HCT116 (cell line): ENCODE measurements around the gene EGFL8. TPM values are rescaled to one million over a fixed set of nuclear protein-coding genes. Genes with fewer than 3 reads are reported as not detected.

Experiments used
- ATAC-seq: fragments of 200-7000 bp; cut with Tn5 transposase; 2 replicates; pipeline ENCODE4 v1.9.1; 2020; ENCODE audit warnings: mild to moderate bottlenecking, moderate library complexity
- BruUV-seq: library from RNA; stranded (reverse); fragments of 400-500 nt; replicated peaks from 2 replicates; lab custom pipeline; 2021; lab: Mats Ljungman, UMichigan
- CTCF ChIA-PET: fragments of 300-600 bp; sonication (Branson Sonifier 250); formaldehyde crosslinking; loops from one replicate; lab custom pipeline; 2021; ENCODE audit warnings: antibody characterized with exemption; lab: Charles Lee
- POLR2A ChIA-PET: fragments of 300-600, 350-600 bp; sonication (Branson Sonifier 250); formaldehyde crosslinking; loops from one replicate; lab custom pipeline; 2021; ENCODE audit warnings: antibody characterized with exemption; lab: Charles Lee
- RAD21 ChIA-PET, 2 experiments: fragments of 300-600 bp; sonication (Branson Sonifier 250); formaldehyde crosslinking; loops; one replicate each; lab custom pipeline; 2023; ENCODE audit warnings: low total read pairs in 2 of 2; ENCODE audit not compliant: uncharacterized antibody in 2 of 2, unreplicated experiment in 2 of 2, low non-redundant PET in 1 of 2; lab: Charles Lee
- DNase-seq: peaks from one replicate; pipeline ENCODE4 v3.0.0-alpha.2; 2010; ENCODE audit warnings: low read depth, low spot score
- H2AFZ ChIP-seq: fragments of 200-600 bp; shearing (Covaris generic), sonication (generic); 2 replicates; pipeline ENCODE4 v1.6.1; 2017; ENCODE audit warnings: low read depth, mixed run types, mixed read lengths, antibody characterized with exemption, low read length; ENCODE audit not compliant: poor library complexity, severe bottlenecking
- H3K27ac ChIP-seq: 2 replicates; pipeline ENCODE4 v1.5.1; 2012; ENCODE audit warnings: low read depth, low read length
- H3K27me3 ChIP-seq: fragments of 200-600 bp; sonication (generic); 2 replicates; pipeline ENCODE4 v1.6.1; 2016; ENCODE audit warnings: mixed run types, low read length, mixed read lengths; ENCODE audit not compliant: insufficient read depth
- H3K36me3 ChIP-seq, 2 experiments: fragments of 200-500 bp in 1 of 2; fragments of 200-600 bp in 1 of 2; sonication (Bioruptor generic) in 1 of 2; sonication (generic) in 1 of 2; 2 replicates each; pipeline versions ENCODE4 v1.5.1 to v1.6.1; 2014 to 2016; ENCODE audit warnings: low read length in 2 of 2, inconsistent platforms in 1 of 2, mixed read lengths in 1 of 2, mixed run types in 1 of 2; ENCODE audit not compliant: insufficient read depth in 2 of 2, control insufficient read depth in 1 of 2
- H3K4me1 ChIP-seq, 2 experiments: fragments of 200-600 bp in 1 of 2; sonication (generic) in 1 of 2; 2 replicates each; pipeline versions ENCODE4 v1.5.1 to v1.6.1; 2012 to 2017; ENCODE audit warnings: low read length in 2 of 2, inconsistent platforms in 1 of 2, mild to moderate bottlenecking in 1 of 2, mixed read lengths in 1 of 2, mixed run types in 1 of 2, moderate library complexity in 1 of 2; ENCODE audit not compliant: insufficient read depth in 2 of 2, control insufficient read depth in 1 of 2
- H3K4me2 ChIP-seq: fragments of 200-600 bp; sonication (generic); 2 replicates; pipeline ENCODE4 v1.6.1; 2017; ENCODE audit warnings: mixed run types, low read length, mixed read lengths
- H3K4me3 ChIP-seq, 2 experiments: fragments of 200-600 bp in 1 of 2; sonication (generic) in 1 of 2; replicated peaks in 1 of 2; 2 replicates each; pipeline ENCODE4 v1.5.1; 2011 to 2016; ENCODE audit warnings: low read length in 2 of 2, control low read depth in 1 of 2, low read depth in 1 of 2, mild to moderate bottlenecking in 1 of 2, mixed read lengths in 1 of 2, mixed run types in 1 of 2
- H3K79me2 ChIP-seq: fragments of 200-600 bp; sonication (generic); 2 replicates; pipeline ENCODE4 v1.6.1; 2017; ENCODE audit warnings: mild to moderate bottlenecking, mixed run types, low read length, moderate library complexity, mixed read lengths; ENCODE audit not compliant: insufficient read depth
- H3K9ac ChIP-seq: fragments of 200-600 bp; sonication (generic); 2 replicates; pipeline ENCODE4 v1.6.1; 2016; ENCODE audit warnings: low read length, mixed read lengths
- H3K9me2 ChIP-seq: fragments of 200-600 bp; sonication (generic), shearing (Covaris generic); 2 replicates; pipeline ENCODE4 v1.6.1; 2017; ENCODE audit warnings: mixed run types, mild to moderate bottlenecking, moderate library complexity; ENCODE audit not compliant: insufficient read depth
- H3K9me3 ChIP-seq, 2 experiments: fragments of 200-500 bp in 1 of 2; fragments of 200-600 bp in 1 of 2; sonication (Bioruptor generic) in 1 of 2; sonication (generic) in 1 of 2; 2 replicates each; pipeline ENCODE4 v1.6.1; 2014 to 2017; ENCODE audit warnings: low read length in 2 of 2, mixed read lengths in 2 of 2, inconsistent platforms in 1 of 2, low read depth in 1 of 2, mild to moderate bottlenecking in 1 of 2, mixed run types in 1 of 2, moderate library complexity in 1 of 2; ENCODE audit not compliant: control insufficient read depth in 1 of 2, insufficient read depth in 1 of 2
- H4K20me1 ChIP-seq: fragments of 200-600 bp; sonication (generic), shearing (Covaris generic); 2 replicates; pipeline ENCODE4 v1.6.1; 2017; ENCODE audit warnings: mixed run types, mild to moderate bottlenecking, moderate library complexity; ENCODE audit not compliant: insufficient read depth
- CBX3 ChIP-seq: IDR thresholded peaks from 2 replicates; pipeline ENCODE4 v1.6.1; 2012; ENCODE audit warnings: low read depth
- CEBPB ChIP-seq: IDR thresholded peaks from 2 replicates; pipeline ENCODE4 v1.6.1; 2012; ENCODE audit warnings: low read depth
- CTCF ChIP-seq, 3 experiments: fragments of 200-600 bp in 1 of 3; sonication (generic) in 1 of 3; IDR thresholded peaks in 2 of 3; conservative IDR thresholded peaks in 1 of 3; 2 replicates each; pipeline ENCODE4 v1.5.1; 2012 to 2017; ENCODE audit warnings: low read depth in 2 of 3, low read length in 2 of 3, antibody characterized with exemption in 1 of 3, borderline replicate concordance in 1 of 3, control low read depth in 1 of 3, mild to moderate bottlenecking in 1 of 3, mixed read lengths in 1 of 3, mixed run types in 1 of 3, moderate library complexity in 1 of 3; ENCODE audit not compliant: insufficient read depth in 1 of 3
- EGR1 ChIP-seq: IDR thresholded peaks from 2 replicates; pipeline ENCODE4 v1.6.1; 2012; ENCODE audit warnings: low read depth
- ELF1 ChIP-seq: IDR thresholded peaks from 2 replicates; pipeline ENCODE4 v1.6.1; 2012; ENCODE audit warnings: low read depth, borderline replicate concordance
- EZH2 ChIP-seq: fragments of 200-600 bp; sonication (generic); IDR thresholded peaks from 2 replicates; pipeline ENCODE4 v1.6.1; 2017; ENCODE audit warnings: antibody characterized with exemption, mixed run types
- FOSL1 ChIP-seq: IDR thresholded peaks from 2 replicates; pipeline ENCODE4 v1.6.1; 2012; ENCODE audit warnings: low read depth
- JUND ChIP-seq: IDR thresholded peaks from 2 replicates; pipeline ENCODE4 v1.6.1; 2012
- MAX ChIP-seq: IDR thresholded peaks from 2 replicates; pipeline ENCODE4 v1.6.1; 2012
- POLR2AphosphoS5 ChIP-seq: IDR thresholded peaks from 2 replicates; pipeline ENCODE4 v1.6.1; 2011; ENCODE audit warnings: mild to moderate bottlenecking, low read depth, low read length, moderate library complexity
- SP1 ChIP-seq: IDR thresholded peaks from 2 replicates; pipeline ENCODE4 v1.6.1; 2012; ENCODE audit warnings: low read depth
- YY1 ChIP-seq: IDR thresholded peaks from 2 replicates; pipeline ENCODE4 v1.6.1; 2011; ENCODE audit warnings: low read length, low read depth, moderate library complexity, mild to moderate bottlenecking; ENCODE audit not compliant: insufficient replicate concordance; ENCODE audit errors: extremely low read depth
- ZFX ChIP-seq: fragments of 450-650 bp; IDR thresholded peaks from 2 replicates; pipeline ENCODE4 v1.6.1; 2017
- ZNF274 ChIP-seq: fragments of 200-500 bp; sonication (Bioruptor generic); IDR thresholded peaks from 2 replicates; pipeline ENCODE4 v1.6.1; 2014; ENCODE audit warnings: mild to moderate bottlenecking, low read depth, low read length, inconsistent platforms
- intact Hi-C: fragments of 100-400 bp; cut with micrococcal nuclease; formaldehyde crosslinking; loops from 2 replicates; pipeline ENCODE4 v1.10.0; 2022
- total RNA-seq: library from RNA; stranded (reverse); gene quantifications from one replicate; pipeline ENCODE4 v1.2.1, GENCODE V29; 2021; ENCODE audit not compliant: unreplicated experiment
- TF ChIP-seq, protein P1 (sequence below): IDR thresholded peaks from 2 replicates; pipeline ENCODE4 v1.6.1; 2012; ENCODE audit warnings: low read depth

The EGFL8 gene
- total RNA-seq, 1 experiment from 2014 or later, result 29.0 TPM

- TF ChIP-seq FOSL1 (no peak), EZH2 (no peak), MAX (no peak), ELF1 (no peak), POLR2AphosphoS5 (no peak), ZFX (no peak), ZNF274 (no peak), CEBPB (no peak), YY1 (no peak), CTCF (IDR thresholded peaks at IDR 0.05 in 2 of 3, conservative IDR thresholded peaks at IDR 0.05 in 1 of 3; ENCODE audit: borderline replicate concordance in 1 of 3, insufficient read depth in 1 of 3, low read depth in 2 of 3, low read length in 2 of 3) (no peak), SP1 (no peak), JUND (no peak), CBX3 (no peak), EGR1 (no peak)
- TF ChIP-seq, protein P1, sequence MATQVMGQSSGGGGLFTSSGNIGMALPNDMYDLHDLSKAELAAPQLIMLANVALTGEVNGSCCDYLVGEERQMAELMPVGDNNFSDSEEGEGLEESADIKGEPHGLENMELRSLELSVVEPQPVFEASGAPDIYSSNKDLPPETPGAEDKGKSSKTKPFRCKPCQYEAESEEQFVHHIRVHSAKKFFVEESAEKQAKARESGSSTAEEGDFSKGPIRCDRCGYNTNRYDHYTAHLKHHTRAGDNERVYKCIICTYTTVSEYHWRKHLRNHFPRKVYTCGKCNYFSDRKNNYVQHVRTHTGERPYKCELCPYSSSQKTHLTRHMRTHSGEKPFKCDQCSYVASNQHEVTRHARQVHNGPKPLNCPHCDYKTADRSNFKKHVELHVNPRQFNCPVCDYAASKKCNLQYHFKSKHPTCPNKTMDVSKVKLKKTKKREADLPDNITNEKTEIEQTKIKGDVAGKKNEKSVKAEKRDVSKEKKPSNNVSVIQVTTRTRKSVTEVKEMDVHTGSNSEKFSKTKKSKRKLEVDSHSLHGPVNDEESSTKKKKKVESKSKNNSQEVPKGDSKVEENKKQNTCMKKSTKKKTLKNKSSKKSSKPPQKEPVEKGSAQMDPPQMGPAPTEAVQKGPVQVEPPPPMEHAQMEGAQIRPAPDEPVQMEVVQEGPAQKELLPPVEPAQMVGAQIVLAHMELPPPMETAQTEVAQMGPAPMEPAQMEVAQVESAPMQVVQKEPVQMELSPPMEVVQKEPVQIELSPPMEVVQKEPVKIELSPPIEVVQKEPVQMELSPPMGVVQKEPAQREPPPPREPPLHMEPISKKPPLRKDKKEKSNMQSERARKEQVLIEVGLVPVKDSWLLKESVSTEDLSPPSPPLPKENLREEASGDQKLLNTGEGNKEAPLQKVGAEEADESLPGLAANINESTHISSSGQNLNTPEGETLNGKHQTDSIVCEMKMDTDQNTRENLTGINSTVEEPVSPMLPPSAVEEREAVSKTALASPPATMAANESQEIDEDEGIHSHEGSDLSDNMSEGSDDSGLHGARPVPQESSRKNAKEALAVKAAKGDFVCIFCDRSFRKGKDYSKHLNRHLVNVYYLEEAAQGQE, result no peak
- no TSS peak for BruUV-seq
- ChIA-PET CTCF (no interaction called here), POLR2A (no interaction called here), RAD21 (no interaction called here)
- H3K4me1 ChIP-seq, result no peaks in the 10 kb centered on the region
- DNase-seq (no peak), ATAC-seq (no peak)
- no peak overlapping the region for H3K4me2 ChIP-seq
- no peaks in the 10 kb centered on the region for H4K20me1 ChIP-seq
- H2AFZ ChIP-seq, result no peak overlapping the region
- H3K36me3 ChIP-seq, result no peaks in the 10 kb centered on the region
- H3K9me3 ChIP-seq, result no peaks in the 10 kb centered on the region
- intact Hi-C loops, result no loop called here
- no peaks in the 10 kb centered on the region for H3K9me2 ChIP-seq
- no peaks in the 10 kb centered on the region for H3K79me2 ChIP-seq
- no peaks in the 10 kb centered on the region for H3K27me3 ChIP-seq
- no peak overlapping the region for H3K4me3 ChIP-seq
- H3K9ac ChIP-seq, result no peak overlapping the region
- no peak overlapping the region for H3K27ac ChIP-seq
These were observed 26.9 kb upstream of the EGFL8 start for GRCh38 chr6:32137454-32137853.
